GM18498 (cell line): ENCODE data around the gene COA6.

Experiments
- ATAC-seq: cut with Tn5 transposase; IDR thresholded peaks from one replicate; pipeline ENCODE4 v1.9.1; 2021; ENCODE audit warnings: mild to moderate bottlenecking, moderate library complexity; ENCODE audit not compliant: unreplicated experiment

COA6 gene

DNA sequence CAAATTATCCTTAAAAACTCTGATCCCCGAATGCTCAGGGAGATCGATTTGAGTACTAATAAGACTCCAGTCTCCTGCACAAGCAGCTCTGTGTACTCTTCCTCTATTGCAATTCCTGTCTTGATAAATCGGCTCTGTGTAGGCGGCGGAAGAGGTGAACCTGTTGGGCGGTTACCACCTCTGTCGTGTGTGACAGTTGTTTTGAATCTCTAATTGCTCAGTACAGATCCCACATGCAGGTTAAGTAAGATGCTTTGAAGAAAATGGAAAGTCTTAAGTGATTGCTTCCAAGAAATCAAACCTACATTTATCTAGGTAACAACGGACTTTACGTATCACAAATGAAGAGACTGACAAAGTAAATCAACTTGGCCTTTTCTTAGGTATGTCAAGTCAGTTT lies 35.5 kb downstream of the COA6 start:
- ATAC-seq = no peak

DNA sequence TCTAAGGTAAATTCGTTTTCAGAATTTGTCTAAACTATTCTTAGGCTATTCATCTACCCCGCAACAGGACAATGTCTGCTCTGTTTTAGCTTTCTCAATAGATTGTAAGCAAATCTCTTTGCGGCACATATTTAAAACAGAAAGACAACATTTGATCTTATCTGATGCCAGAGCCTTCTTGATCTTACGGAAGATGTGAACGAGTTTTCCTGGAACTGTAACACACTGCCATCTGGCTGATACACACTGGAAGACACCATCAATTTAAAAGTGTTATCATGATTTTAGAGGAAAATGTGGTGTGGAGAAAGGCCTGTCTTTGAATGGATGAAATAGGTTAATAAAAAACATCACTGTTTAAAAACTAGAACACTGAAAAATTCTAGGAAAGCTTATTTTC lies 36.1 kb downstream of the COA6 start:
- no peak for ATAC-seq

DNA sequence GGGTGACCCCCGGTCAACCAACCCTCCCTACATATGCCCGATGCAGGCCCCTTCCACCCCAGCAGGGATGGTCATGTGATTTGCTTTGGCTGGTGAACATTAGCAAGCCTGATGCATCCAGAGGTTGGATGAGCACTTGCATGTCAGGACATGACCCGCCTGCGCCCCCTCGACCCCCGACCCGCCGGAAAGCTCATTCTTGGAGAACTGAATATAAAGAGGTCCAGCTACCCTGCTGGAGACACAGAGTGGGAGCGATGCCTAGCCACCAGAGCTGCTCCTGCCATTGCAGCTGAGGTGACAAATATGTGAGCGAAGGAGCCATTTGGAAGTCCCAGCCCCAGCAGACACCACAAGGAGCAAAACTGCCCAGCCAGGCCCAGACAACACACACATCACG lies 39.6 kb downstream of the COA6 start:
- ATAC-seq = no peak

DNA sequence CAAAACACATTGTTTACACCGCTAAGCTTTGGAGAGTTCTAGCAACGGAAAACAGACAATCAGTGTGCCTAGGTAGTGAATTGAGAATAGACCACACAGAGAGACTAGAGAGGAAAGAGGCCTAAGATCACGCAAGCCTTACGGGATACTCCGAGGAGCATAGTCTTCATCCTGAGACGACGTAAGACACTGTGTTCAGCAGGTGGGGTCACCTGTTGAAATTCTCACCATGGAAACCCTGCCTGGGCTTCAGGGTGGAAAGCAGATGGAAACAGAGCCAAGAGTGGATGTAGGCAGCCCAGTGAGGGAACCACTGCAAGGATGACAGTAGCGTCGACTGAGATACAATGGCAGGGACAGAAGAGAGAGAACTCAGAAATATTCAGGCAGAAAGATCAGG lies 40.2 kb downstream of the COA6 start:
- ATAC-seq = no peak

DNA sequence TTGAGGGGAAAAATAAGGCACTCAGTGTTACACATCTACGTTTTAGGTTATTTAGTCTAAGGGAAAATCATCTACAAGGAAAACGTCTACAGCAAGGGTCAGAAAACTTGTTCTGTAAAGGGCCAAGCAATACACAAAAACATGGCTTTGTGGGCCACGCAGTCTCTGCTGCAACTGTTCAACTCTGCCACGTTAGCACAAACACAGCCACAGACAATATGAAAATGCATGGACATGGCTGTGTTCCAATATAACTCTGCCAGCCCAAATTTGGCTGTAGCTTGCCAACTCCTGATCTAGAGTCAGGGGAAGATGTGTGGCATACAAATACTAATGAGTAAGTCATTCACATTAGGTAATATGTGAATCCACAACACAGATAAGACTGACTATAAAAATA lies 40.7 kb downstream of the COA6 start:
- no peak for ATAC-seq

DNA sequence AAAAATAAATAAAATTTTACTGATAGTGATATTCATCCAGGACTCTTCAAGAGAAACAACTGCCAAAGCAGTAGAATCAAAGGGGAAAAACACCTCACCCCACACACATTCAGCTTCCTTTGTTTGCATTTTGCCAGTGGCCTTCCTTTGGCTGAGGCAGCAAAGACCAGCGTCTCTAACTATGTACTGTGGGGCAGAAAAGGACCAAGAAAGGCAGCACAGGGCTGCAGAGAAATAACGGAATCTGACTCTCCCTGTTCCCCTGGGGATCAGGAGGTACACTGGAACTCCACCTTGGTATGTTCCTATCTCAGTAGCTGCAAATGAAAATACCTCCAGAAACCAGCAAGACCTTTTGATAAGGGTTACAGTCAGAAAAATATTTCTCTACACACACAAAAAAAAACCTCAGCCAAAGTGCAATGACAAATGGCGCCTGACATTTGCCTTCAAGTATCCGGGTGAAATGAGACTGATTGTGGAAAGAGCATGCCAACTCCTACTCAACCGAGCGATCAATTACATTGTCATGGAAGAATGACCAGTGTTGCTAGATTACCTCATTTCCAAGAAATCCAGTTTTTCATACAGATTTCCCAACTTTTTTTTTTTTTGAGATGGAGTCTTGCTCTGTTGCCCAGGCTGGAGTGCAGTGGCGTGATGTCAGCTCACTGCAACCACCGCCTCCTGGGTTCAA lies 54.8 kb downstream of the COA6 start:
- no peak for ATAC-seq

DNA sequence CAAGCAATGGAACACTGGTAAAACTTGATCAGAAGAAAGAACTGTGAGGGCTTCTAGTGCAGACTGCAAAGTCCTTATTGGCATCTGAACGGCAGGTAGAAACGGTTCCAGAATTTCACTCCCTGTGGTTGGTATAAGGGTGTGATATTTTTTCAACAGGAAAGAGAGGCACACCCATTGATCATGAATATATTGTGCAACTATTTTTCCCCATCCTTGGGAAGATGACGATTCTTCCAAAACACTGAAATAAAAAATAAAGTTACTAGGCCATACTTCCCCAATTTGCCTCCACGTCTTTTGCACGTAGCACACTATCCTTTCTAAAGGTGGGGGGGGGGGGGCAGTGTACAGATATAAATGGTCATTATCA lies 56.2 kb downstream of the COA6 start:
- no peak for ATAC-seq

DNA sequence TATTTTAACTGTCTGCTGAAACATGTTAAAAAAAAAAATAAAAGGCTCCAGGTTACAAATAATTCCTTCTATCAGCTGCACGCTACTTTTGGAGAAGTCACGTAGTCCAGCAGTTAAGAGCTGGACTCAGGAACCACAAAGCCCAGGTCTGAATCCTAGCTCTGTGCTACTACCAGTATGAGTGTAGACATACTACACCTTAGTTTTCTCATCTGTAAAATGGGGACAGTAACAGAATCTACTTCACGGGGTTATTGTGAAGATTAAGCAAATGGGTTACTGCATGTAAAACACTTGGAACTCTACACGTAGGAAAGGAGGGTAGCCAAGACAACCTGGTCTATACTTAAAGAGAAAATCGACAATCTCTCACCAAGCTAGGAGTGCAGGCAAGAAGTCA lies 57.4 kb downstream of the COA6 start:
- ATAC-seq = no peak

DNA sequence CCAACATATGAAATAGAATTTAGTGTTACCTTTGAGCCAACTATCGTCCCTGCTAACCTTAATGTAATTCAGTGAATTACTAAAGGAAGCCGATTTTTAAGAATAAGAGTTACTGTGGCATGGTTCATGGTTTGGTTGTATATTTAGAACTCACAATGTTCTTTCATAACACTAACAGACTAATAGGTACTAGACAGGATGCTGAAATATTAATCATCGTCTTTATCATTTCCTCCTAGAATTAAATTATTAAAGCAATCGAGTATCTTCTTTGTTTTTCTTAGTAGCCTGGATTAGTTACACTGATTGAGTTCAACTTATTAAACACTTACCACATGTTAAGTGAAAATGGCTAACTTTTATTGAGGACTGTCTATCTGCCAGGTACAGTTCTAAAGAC lies 58.0 kb downstream of the COA6 start:
- ATAC-seq = no peak

DNA sequence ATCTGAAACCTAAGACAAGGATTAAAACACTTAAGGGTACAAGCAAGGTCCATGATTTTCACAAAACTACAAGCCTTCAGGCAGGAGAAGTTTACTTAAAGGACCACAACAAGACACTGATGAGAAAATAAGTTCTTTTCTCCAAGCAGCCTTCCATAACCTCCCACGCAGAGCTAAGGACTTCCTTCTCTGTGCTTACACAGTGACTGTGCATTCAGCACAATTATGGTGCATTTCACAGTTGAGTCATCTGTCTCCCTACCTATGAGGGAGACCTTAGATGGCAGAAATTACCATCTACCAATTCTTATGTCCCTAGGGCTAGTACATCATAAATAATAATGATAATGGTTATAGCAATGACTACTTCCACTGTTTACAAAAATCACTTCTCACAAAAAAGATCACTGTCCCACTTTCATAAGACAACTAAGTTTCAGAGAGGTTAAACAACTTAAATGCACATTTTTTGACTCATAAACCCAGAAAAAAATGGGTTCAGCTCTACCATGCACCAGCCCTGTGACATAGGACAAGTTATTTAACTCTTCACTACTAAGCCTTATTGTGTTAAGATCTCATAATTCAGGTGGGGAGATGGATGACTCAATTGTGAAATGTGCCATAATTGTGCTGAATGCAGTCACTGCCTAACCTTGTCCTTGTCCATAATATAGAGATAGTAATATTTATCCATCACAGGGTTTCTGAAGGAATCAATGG lies 60.5 kb downstream of the COA6 start:
- no peak for ATAC-seq
